Suprapubic skin (tissue), 4 donors: Measurements from ENCODE around the gene CACNA1E. TPM values are rescaled to one million over a fixed set of nuclear protein-coding genes. Genes with fewer than 3 reads are reported as not detected.

Experiments used
- DNase-seq, 2 donors: peaks; one replicate each; pipeline ENCODE4 v3.0.0-alpha.2; 2019; ENCODE audit warnings: low spot score in 2 of 2
- H3K27ac ChIP-seq: fragments of 200-600 bp; sonication (generic); one replicate; pipeline ENCODE4 v1.5.1; 2019
- H3K27me3 ChIP-seq: fragments of 200-600 bp; sonication (generic); one replicate; pipeline ENCODE4 v1.5.1; 2019
- H3K36me3 ChIP-seq: fragments of 200-600 bp; sonication (generic); one replicate; pipeline ENCODE4 v1.5.1; 2019
- H3K4me1 ChIP-seq: fragments of 200-600 bp; sonication (generic); one replicate; pipeline ENCODE4 v1.5.1; 2019
- H3K4me3 ChIP-seq: fragments of 200-600 bp; sonication (generic); one replicate; pipeline ENCODE4 v1.5.1; 2019; ENCODE audit warnings: mild to moderate bottlenecking
- H3K9me3 ChIP-seq: fragments of 200-600 bp; sonication (generic); one replicate; pipeline ENCODE4 v1.5.1; 2019
- EP300 ChIP-seq: sonication (generic); formaldehyde crosslinking; IDR thresholded peaks from one replicate; pipeline ENCODE4 v1.6.1; 2017; ENCODE audit warnings: antibody characterized with exemption
- POLR2A ChIP-seq, 2 donors: fragments of 450-650 bp; IDR thresholded peaks; one replicate each; pipeline ENCODE4 v1.6.1; 2017; ENCODE audit warnings: antibody characterized with exemption in 2 of 2, mild to moderate bottlenecking in 2 of 2, moderate library complexity in 2 of 2
- POLR2AphosphoS5 ChIP-seq, 3 donors: sonication (generic); formaldehyde crosslinking; IDR thresholded peaks; one replicate each; pipeline ENCODE4 v1.6.1; 2017; ENCODE audit warnings: antibody characterized with exemption in 3 of 3
- WGBS: methylation state at CpG from one replicate; pipeline ENCODE4 v1.1.5; 2018; 5-methylcytosine and 5-hydroxymethylcytosine counted together
- total RNA-seq, 4 donors: library from RNA; depleted of rRNA; stranded (reverse); fragments of >200 nt; gene quantifications; one replicate each; pipeline ENCODE4 v1.1.0, GENCODE V29; 2016
- TF ChIP-seq, protein P1 (sequence below), 2 donors: fragments of 200-600 bp in 1 of 2; fragments of 450-650 bp in 1 of 2; sonication (generic) in 1 of 2; IDR thresholded peaks; one replicate each; pipeline ENCODE4 v1.5.1; 2016 to 2019; ENCODE audit warnings: antibody characterized with exemption in 2 of 2, mild to moderate bottlenecking in 1 of 2, moderate library complexity in 1 of 2

Gene CACNA1E
- total RNA-seq, 4 donors from 2014 or later, result not detected

DNA sequence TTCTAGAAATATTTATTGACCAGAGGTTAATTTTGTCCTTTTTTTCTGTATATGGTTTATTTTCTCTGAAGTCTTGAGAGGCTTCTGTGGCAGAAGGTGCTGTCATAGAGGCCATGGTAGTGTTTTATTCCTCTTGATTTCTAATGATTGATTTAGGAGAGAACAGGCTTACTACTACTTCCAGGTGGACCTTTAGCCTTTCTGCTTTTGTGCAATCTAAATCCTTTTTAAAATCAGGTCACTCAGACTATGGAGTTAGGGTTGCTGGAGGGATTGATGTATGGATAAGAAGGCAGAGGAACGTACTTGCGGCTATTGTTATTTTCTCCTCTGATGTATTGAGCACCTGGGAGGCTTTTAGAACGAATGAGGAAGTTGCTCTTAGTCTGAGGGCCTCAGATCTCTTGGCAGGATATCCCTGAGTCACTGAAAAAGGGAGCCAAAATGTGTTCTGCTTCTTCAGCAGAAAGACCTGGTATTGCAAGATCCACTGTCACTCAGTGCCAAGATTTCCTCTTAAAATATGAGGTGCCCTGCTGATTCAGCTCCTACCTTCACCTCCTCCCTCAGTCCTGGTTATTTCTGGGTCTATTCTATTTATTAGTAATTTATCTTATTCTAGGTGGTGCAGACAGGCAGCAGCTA, 300.8 kb downstream of the CACNA1E start:
- Histone ChIP-seq H3K4me1 (peaks cover 12% of the 10 kb centered on the region), H3K4me3 (no peak overlapping the region), H3K27ac (no peak overlapping the region), H3K9me3 (no peaks in the 10 kb centered on the region), H3K27me3 (peaks cover 3% of the 10 kb centered on the region), H3K36me3 (no peaks in the 10 kb centered on the region)
- TF ChIP-seq, protein P1, sequence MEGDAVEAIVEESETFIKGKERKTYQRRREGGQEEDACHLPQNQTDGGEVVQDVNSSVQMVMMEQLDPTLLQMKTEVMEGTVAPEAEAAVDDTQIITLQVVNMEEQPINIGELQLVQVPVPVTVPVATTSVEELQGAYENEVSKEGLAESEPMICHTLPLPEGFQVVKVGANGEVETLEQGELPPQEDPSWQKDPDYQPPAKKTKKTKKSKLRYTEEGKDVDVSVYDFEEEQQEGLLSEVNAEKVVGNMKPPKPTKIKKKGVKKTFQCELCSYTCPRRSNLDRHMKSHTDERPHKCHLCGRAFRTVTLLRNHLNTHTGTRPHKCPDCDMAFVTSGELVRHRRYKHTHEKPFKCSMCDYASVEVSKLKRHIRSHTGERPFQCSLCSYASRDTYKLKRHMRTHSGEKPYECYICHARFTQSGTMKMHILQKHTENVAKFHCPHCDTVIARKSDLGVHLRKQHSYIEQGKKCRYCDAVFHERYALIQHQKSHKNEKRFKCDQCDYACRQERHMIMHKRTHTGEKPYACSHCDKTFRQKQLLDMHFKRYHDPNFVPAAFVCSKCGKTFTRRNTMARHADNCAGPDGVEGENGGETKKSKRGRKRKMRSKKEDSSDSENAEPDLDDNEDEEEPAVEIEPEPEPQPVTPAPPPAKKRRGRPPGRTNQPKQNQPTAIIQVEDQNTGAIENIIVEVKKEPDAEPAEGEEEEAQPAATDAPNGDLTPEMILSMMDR (IDR thresholded peaks at IDR 0.05), result no peak
- TF ChIP-seq POLR2A (IDR thresholded peaks at IDR 0.05), result no peak
- TF ChIP-seq POLR2AphosphoS5 (IDR thresholded peaks at IDR 0.05), result no peak
- TF ChIP-seq EP300, result no peak
- DNase-seq, result no peak
- WGBS, result 22% methylated on average over 3 of the region's 3 CpGs

DNA sequence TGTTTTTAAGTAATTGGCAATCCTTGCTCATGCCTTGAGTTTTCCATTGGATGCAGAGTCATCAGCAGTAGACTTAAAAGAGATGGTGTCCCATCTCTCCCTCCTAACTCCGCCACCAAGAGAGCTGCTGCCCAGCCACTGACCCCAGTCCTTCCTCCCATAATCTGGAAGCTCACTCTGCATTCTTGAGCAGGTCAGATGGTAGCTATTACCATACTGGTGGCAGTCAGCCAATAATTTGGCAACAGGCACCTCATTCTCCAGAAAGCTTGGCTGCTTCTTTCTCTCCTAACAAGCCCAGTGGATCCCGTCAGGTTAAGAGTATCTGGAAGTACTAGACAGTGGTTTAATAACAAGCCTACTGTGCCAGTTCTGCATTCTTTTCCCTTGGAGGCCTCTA, 306.1 kb downstream of the CACNA1E start:
- no peaks in the 10 kb centered on the region for H3K36me3 ChIP-seq
- 54% methylated on average over 2 of the region's 2 CpGs for WGBS
- no peak overlapping the region for H3K4me3 ChIP-seq
- H3K27me3 ChIP-seq, result peaks cover 10% of the 10 kb centered on the region
- H3K9me3 ChIP-seq, result no peaks in the 10 kb centered on the region
- peaks cover 7% of the 10 kb centered on the region for H3K4me1 ChIP-seq
- no peak for DNase-seq
- TF ChIP-seq POLR2AphosphoS5 (IDR thresholded peaks at IDR 0.05) (no peak), POLR2A (IDR thresholded peaks at IDR 0.05) (no peak), EP300 (no peak)
- TF ChIP-seq, protein P1 (IDR thresholded peaks at IDR 0.05), result no peak
- no peak overlapping the region for H3K27ac ChIP-seq

DNA sequence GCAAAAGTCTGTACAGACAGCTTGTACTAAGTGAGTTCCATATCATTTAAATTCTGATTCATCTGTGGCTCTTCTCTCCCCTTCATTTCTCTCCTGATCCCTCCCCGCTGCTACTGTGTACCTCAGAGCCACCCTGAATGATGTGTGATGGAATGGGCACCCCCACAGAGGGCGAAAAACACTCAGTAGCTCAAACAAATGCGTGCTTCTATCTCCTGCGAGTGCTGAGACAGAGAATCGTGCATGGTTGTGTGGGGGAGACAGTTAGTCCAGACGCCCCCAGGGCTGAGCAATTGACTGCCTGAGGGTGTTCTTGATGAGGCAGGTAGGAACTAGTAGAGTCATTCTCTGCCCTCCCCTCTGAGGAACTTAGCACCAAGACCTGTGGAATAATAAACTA, 308.4 kb downstream of the CACNA1E start:
- WGBS, result 59% methylated on average over 6 of the region's 6 CpGs
- DNase-seq, result no peak
- no peak overlapping the region for H3K4me3 ChIP-seq
- H3K27me3 ChIP-seq, result peaks cover 10% of the 10 kb centered on the region
- TF ChIP-seq, protein P1 (IDR thresholded peaks at IDR 0.05), result no peak
- TF ChIP-seq EP300 (no peak), POLR2A (IDR thresholded peaks at IDR 0.05) (no peak), POLR2AphosphoS5 (IDR thresholded peaks at IDR 0.05) (no peak)
- H3K36me3 ChIP-seq, result no peaks in the 10 kb centered on the region
- H3K4me1 ChIP-seq, result no peaks in the 10 kb centered on the region
- H3K27ac ChIP-seq, result no peak overlapping the region
- no peaks in the 10 kb centered on the region for H3K9me3 ChIP-seq

DNA sequence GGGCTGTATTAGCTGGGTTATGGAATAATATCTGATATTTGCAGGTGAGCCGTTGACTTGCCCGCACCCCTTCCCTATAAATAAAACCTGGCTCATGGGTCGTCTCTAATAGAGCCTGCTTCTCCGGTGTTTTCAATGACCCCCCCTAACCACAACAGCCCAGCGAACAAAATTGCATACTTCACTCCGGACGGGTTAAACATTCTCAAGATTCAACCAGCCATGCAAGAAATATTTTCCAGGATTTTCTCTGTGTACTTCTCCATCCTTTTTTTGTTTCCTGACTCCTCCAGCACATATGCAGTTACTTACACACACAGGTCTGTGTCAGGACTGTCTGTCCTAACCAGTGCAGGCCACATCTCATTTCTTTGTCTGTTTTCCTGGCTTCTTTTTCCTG, 310.5 kb downstream of the CACNA1E start:
- Histone ChIP-seq H3K4me1 (no peaks in the 10 kb centered on the region), H3K27ac (no peak overlapping the region), H3K9me3 (no peaks in the 10 kb centered on the region), H3K4me3 (no peak overlapping the region), H3K36me3 (no peaks in the 10 kb centered on the region), H3K27me3 (peaks cover 10% of the 10 kb centered on the region)
- DNase-seq, result no peak
- WGBS, result 92% methylated on average over 7 of the region's 7 CpGs
- no peak for TF ChIP-seq POLR2A (IDR thresholded peaks at IDR 0.05)
- no peak for TF ChIP-seq POLR2AphosphoS5 (IDR thresholded peaks at IDR 0.05)
- TF ChIP-seq, protein P1 (IDR thresholded peaks at IDR 0.05), result no peak
- TF ChIP-seq EP300, result no peak

DNA sequence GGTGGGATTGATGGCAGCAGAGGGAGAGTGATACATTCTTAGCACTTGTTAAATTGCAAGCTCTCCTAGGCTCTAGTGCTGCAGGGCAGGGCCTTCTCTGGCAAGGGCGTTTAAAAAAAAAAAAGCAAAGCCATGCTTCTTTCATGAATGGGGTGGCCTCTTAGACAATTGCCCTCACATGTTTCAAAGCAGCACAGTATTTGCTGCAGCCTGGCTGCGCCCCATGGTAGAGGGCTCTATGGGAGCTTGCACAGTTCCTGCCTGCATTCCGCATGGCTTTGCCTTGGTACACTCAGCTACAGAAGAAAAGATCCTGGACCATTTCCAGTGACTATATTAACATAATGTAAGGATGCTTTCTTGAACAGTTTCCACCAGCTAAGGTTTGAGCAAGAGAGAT, 311.0 kb downstream of the CACNA1E start:
- Histone ChIP-seq H3K4me1 (no peaks in the 10 kb centered on the region), H3K36me3 (no peaks in the 10 kb centered on the region), H3K27me3 (peaks cover 10% of the 10 kb centered on the region), H3K27ac (no peak overlapping the region), H3K9me3 (no peaks in the 10 kb centered on the region), H3K4me3 (no peak overlapping the region)
- WGBS, result 50% methylated on average over 3 of the region's 3 CpGs
- no peak for DNase-seq
- no peak for TF ChIP-seq POLR2A (IDR thresholded peaks at IDR 0.05)
- no peak for TF ChIP-seq POLR2AphosphoS5 (IDR thresholded peaks at IDR 0.05)
- TF ChIP-seq, protein P1 (IDR thresholded peaks at IDR 0.05), result no peak
- no peak for TF ChIP-seq EP300
